Astrocyte of the cerebellum (primary cell): ENCODE data around the gene GABRG3.

Source experiments
- DNase-seq: peaks from one replicate; pipeline ENCODE4 v3.0.0-alpha.2; 2011; ENCODE audit warnings: low read depth
- H3K4me3 ChIP-seq: 2 replicates; pipeline ENCODE4 v1.5.1; 2011; ENCODE audit warnings: mild to moderate bottlenecking, low read depth, low read length, moderate library complexity
- in situ Hi-C: cut with HindIII; loops from 2 replicates; pipeline ENCODE4 v1.10.0; 2017; ENCODE audit warnings: low sequenced_read_pairs
- TF ChIP-seq, protein P1 (sequence below): IDR thresholded peaks from 2 replicates; pipeline ENCODE4 v1.5.1; 2012; ENCODE audit warnings: low read length, low read depth, moderate library complexity, mild to moderate bottlenecking; ENCODE audit errors: missing control alignments

The GABRG3 gene

DNA sequence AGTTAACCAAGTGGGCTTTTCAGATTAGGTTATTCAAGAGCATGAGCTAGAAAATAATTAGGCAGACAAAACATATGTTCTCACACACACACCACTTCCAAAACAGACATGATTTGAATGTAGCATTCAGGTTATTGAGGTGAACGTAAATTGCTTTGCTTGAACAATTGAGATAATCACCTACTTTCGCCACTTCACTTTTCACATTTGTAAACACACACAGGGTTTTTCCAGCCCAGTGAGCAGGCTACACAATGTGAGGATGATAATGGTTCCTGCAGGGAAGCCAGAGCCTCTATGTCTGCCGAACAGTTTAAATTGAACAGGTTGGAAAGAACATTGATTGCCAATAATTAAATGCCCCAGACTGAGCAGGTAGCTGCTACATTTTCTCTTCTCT is 567.3 kb downstream of the GABRG3 start:
- in situ Hi-C loops, result no loop called here
- TF ChIP-seq, protein P1, sequence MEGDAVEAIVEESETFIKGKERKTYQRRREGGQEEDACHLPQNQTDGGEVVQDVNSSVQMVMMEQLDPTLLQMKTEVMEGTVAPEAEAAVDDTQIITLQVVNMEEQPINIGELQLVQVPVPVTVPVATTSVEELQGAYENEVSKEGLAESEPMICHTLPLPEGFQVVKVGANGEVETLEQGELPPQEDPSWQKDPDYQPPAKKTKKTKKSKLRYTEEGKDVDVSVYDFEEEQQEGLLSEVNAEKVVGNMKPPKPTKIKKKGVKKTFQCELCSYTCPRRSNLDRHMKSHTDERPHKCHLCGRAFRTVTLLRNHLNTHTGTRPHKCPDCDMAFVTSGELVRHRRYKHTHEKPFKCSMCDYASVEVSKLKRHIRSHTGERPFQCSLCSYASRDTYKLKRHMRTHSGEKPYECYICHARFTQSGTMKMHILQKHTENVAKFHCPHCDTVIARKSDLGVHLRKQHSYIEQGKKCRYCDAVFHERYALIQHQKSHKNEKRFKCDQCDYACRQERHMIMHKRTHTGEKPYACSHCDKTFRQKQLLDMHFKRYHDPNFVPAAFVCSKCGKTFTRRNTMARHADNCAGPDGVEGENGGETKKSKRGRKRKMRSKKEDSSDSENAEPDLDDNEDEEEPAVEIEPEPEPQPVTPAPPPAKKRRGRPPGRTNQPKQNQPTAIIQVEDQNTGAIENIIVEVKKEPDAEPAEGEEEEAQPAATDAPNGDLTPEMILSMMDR, result no peak
- no peak for DNase-seq
- H3K4me3 ChIP-seq, result no peak overlapping the region

DNA sequence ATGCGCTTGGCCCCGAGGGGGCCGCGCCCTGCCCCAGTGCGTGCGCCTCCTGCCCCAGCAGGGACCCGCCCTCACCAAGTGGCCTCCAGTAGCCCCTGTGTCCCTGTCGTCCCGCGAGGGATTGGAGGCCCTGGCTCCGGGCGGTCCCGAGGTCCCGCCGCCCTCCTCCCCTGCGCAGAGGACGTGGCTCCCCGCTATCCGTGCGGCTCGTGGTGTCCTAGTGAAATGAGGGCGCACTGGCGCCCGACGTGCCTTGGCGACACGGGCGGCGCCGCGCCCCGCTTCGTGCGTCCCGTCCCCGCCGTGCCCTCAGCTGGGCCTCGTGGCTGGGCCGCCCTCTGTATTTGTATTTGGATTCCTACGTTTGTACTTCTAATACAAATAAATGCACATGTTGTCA is 570.6 kb downstream of the GABRG3 start:
- no peak overlapping the region for H3K4me3 ChIP-seq
- no peak for DNase-seq
- in situ Hi-C loops, result no loop called here
- TF ChIP-seq, protein P1, result no peak

DNA sequence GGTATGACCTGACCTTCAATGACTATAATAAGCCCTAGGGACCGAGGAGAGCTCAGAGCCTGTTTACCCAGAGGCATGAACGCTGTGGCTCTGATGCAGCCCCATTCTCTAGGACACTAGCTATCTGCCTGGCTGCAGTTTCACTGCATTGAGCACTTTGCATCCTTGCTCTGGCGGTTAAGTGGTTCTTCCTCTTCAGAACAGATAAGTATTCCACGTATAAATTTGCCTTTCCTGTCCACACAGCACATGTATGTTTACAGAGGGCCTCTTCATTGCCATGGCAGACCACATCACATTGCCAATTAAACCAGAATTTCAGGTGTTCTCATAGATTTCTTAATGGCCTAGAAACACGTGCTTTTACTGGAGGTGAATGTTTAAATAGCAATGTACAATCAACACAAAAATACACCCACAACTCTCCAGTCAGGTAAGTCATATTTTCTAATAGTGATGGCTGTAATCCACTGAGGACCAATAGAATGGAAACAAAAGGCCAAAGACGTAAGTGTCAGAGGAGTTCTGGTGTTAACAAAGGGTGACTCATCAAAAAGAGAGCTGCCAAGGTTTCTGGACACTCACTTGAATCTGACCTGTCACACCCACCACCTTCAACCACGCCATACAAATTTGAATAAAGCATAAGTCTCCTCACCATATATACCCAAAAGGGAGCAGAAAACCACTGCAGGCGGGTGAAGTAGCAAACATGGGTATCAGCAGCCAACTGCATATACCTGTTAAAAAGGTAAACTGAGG is 574.7 kb downstream of the GABRG3 start:
- TF ChIP-seq, protein P1, result no peak
- no peak for DNase-seq
- in situ Hi-C loops, result no loop called here
- H3K4me3 ChIP-seq, result no peak overlapping the region

DNA sequence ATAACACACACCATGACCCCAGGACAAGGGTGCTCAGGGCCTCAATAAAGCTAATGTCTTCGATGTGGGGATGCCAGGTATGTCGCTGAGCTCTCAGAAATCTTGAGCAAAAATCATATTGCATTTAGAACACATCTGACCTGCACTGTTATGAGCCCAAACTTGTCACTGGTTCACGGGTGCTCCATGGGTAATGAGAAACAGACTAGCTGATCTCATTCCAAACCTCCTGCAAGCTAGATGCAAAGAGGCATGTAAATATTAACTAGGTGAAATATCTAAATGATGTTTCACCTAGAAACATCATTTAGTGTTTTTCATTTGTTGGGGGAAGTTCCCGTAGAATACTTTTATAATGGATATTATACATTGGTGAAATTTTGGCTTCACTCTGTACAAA is 578.8 kb downstream of the GABRG3 start:
- in situ Hi-C loops, result no loop called here
- no peak for DNase-seq
- H3K4me3 ChIP-seq, result no peak overlapping the region
- TF ChIP-seq, protein P1, result no peak

DNA sequence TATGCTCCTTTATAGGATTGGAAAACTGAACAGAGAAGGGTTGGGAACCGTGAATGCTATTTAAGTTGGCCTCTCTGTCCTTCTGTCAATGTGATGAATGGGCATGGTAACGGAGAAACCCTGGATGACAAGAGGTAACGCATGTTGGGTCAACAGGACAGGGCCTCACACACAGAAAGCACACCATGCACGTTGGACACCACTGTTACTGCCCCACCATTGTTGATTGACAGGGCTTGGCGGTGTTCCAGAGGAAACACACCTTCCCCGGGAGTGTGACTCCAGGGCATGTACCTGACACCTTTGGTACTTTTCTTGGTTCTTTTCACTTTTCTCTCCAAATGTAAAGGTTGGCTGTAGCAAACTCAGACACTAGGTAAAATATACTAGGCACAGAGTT is 579.7 kb downstream of the GABRG3 start:
- in situ Hi-C loops, result no loop called here
- TF ChIP-seq, protein P1, result no peak

DNA sequence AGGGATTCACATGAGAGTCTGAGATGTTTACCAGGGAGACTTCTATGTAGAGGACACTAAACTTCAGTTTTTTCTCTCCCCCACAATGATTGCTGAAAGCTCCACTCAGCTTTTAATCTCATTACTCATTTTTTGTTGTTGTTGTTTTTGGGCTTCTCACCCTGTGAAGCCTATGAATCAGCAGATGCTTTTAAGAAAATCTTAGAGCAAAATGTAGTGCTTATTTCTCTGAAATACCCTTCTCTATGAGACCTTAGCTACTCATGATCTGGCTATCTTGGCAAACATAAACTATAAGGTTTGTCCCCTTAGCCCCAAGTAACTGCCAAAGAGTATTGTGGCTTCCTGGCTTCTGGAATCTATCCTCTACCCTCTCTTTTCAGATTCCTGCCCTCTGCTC is 590.8 kb downstream of the GABRG3 start:
- H3K4me3 ChIP-seq, result no peak overlapping the region
- peak; percentile 20 for DNase-seq
- TF ChIP-seq, protein P1, result no peak
- in situ Hi-C loops, result loop anchor here (5.0 kb wide), 1 partner anchor 40 kb away; no protein-coding TSS in a partner anchor

More for the DNA sequence above, 579.7 kb downstream of the GABRG3 start:
- no peak overlapping the region for H3K4me3 ChIP-seq
- no peak for DNase-seq
